ENCODE data around the gene ECI2. TPM values are rescaled to one million over a fixed set of nuclear protein-coding genes. Genes with fewer than 3 reads are reported as not detected.

ECI2 gene
- total and polyA plus RNA-seq, 2 of the 13 experiments (the other 11 are each of a cell fraction or from before 2014, with no cell fraction given), result 78.5 to 228 TPM

DNA sequence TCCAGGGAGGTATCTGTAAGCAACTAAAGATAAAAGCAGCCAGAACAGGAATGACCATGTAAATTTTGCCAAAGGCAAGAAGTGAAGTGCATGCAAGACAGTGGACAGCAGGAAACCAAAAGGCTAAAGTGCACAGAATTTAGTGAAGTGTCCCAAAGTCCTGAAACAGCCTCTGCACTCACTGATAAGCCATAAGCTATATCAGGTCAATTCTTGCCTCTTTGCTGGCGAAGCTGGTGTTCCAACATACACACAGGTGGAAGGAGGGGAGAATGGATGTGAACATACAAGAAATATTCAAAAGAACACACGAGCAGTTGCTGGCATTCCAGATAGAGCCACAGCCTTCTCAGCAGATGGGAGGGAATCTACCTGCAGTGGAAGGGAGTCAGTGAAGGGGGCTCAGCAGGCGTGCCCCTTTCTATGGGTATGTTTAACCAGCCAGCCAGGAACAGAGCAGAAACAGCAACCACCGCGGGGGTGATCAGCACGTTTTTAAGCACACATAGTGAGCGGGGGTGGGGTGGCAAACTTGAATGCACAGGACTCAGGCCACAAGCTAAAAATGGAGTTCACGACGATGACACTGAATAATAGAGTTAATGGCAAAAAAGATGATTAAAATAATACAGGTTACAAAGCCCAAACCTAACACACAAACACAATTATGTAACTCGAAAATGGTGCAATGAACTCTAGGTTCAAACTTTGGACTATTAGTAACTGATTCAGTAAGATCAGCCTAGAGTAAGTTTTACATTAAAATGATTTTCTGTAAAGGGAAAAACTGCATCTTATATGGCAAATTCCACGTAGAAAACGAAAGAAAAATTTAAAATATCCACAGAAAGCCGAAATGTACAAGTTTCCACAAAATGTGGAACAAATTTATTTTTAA, 1.2 kb downstream of the ECI2 start (continued):
- TF ChIP-seq, protein P1, sequence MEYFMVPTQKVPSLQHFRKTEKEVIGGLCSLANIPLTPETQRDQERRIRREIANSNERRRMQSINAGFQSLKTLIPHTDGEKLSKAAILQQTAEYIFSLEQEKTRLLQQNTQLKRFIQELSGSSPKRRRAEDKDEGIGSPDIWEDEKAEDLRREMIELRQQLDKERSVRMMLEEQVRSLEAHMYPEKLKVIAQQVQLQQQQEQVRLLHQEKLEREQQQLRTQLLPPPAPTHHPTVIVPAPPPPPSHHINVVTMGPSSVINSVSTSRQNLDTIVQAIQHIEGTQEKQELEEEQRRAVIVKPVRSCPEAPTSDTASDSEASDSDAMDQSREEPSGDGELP (IDR thresholded peaks at IDR 0.05; ENCODE audit: borderline replicate concordance, low read depth), result 0 out of 2 replicates have a peak, but pooled peaks have one; percentile 22
- TF ChIP-seq TEAD3 (CRISPR knock-in tag; optimal IDR thresholded peaks at IDR 0.05; ENCODE audit: borderline replicate concordance) (peak; percentile 20), ZNF768 (CRISPR knock-in tag; IDR thresholded peaks at IDR 0.05) (peak; percentile 87), XRCC5 (optimal IDR thresholded peaks at IDR 0.05; ENCODE audit: low read length) (peak; percentile 52), ARNTL (CRISPR knock-in tag; IDR thresholded peaks at IDR 0.05) (peak; percentile 32; the same call in 1 of the 2 replicates), RCOR2 (CRISPR knock-in tag; IDR thresholded peaks at IDR 0.05) (no peak; the same call in 1 of the 2 replicates), RBAK (CRISPR knock-in tag; IDR thresholded peaks at IDR 0.05) (no peak), CEBPB (IDR thresholded peaks at IDR 0.05; ENCODE audit: borderline replicate concordance, low read depth, low read length) (peak; percentile 77), SRSF4 (IDR thresholded peaks at IDR 0.05; ENCODE audit: low read depth, low read length, poor library complexity, severe bottlenecking) (no peak), RAD51 (IDR thresholded peaks at IDR 0.05; ENCODE audit: borderline replicate concordance) (no peak), ZFP37 (CRISPR knock-in tag; IDR thresholded peaks at IDR 0.05; ENCODE audit: borderline replicate concordance) (0 out of 2 replicates have a peak, but pooled peaks have one; percentile 42), BHLHE40 (IDR thresholded peaks at IDR 0.05; ENCODE audit: low read length) (peak; percentile 30; the same call in 1 of the 2 replicates), ZSCAN31 (CRISPR knock-in tag; IDR thresholded peaks at IDR 0.05; ENCODE audit: low read depth) (no peak), ZBTB26 (CRISPR knock-in tag; IDR thresholded peaks at IDR 0.05; ENCODE audit: borderline replicate concordance) (0 out of 2 replicates have a peak, but pooled peaks have one; percentile 16), FOXA1 (IDR thresholded peaks at IDR 0.05) (no peak), FOXA1 (CRISPR knock-in tag; IDR thresholded peaks at IDR 0.05) (no peak), ZNF7 (CRISPR knock-in tag; IDR thresholded peaks at IDR 0.05) (0 out of 2 replicates have a peak, but pooled peaks have one; percentile 26), ZNF891 (CRISPR knock-in tag; IDR thresholded peaks at IDR 0.05) (no peak), HOXA7 (CRISPR knock-in tag; IDR thresholded peaks at IDR 0.05) (no peak), ZBTB8A (CRISPR knock-in tag; IDR thresholded peaks at IDR 0.05; ENCODE audit: borderline replicate concordance, low read depth) (no peak), PCBP2 (optimal IDR thresholded peaks at IDR 0.05; ENCODE audit: low read depth, low read length, poor library complexity, severe bottlenecking) (no peak)
- TF ChIP-seq, protein P2, sequence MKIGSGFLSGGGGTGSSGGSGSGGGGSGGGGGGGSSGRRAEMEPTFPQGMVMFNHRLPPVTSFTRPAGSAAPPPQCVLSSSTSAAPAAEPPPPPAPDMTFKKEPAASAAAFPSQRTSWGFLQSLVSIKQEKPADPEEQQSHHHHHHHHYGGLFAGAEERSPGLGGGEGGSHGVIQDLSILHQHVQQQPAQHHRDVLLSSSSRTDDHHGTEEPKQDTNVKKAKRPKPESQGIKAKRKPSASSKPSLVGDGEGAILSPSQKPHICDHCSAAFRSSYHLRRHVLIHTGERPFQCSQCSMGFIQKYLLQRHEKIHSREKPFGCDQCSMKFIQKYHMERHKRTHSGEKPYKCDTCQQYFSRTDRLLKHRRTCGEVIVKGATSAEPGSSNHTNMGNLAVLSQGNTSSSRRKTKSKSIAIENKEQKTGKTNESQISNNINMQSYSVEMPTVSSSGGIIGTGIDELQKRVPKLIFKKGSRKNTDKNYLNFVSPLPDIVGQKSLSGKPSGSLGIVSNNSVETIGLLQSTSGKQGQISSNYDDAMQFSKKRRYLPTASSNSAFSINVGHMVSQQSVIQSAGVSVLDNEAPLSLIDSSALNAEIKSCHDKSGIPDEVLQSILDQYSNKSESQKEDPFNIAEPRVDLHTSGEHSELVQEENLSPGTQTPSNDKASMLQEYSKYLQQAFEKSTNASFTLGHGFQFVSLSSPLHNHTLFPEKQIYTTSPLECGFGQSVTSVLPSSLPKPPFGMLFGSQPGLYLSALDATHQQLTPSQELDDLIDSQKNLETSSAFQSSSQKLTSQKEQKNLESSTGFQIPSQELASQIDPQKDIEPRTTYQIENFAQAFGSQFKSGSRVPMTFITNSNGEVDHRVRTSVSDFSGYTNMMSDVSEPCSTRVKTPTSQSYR (CRISPR knock-in tag; IDR thresholded peaks at IDR 0.05; ENCODE audit: borderline replicate concordance), result peak; percentile 40; the same call in 1 of the 2 replicates
- TF ChIP-seq, protein P3, sequence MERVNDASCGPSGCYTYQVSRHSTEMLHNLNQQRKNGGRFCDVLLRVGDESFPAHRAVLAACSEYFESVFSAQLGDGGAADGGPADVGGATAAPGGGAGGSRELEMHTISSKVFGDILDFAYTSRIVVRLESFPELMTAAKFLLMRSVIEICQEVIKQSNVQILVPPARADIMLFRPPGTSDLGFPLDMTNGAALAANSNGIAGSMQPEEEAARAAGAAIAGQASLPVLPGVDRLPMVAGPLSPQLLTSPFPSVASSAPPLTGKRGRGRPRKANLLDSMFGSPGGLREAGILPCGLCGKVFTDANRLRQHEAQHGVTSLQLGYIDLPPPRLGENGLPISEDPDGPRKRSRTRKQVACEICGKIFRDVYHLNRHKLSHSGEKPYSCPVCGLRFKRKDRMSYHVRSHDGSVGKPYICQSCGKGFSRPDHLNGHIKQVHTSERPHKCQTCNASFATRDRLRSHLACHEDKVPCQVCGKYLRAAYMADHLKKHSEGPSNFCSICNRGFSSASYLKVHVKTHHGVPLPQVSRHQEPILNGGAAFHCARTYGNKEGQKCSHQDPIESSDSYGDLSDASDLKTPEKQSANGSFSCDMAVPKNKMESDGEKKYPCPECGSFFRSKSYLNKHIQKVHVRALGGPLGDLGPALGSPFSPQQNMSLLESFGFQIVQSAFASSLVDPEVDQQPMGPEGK (CRISPR knock-in tag; IDR thresholded peaks at IDR 0.05), result peak; percentile 51; the same call in 1 of the 2 replicates

All from HepG2 (cell line).